Measurements from ENCODE around the gene STON2.
"Not testable (repeated sequence)": the region's sequence is repeated elsewhere in the genome, so short reads cannot be mapped to it uniquely, and the experiment has no call there.

STON2 gene

DNA sequence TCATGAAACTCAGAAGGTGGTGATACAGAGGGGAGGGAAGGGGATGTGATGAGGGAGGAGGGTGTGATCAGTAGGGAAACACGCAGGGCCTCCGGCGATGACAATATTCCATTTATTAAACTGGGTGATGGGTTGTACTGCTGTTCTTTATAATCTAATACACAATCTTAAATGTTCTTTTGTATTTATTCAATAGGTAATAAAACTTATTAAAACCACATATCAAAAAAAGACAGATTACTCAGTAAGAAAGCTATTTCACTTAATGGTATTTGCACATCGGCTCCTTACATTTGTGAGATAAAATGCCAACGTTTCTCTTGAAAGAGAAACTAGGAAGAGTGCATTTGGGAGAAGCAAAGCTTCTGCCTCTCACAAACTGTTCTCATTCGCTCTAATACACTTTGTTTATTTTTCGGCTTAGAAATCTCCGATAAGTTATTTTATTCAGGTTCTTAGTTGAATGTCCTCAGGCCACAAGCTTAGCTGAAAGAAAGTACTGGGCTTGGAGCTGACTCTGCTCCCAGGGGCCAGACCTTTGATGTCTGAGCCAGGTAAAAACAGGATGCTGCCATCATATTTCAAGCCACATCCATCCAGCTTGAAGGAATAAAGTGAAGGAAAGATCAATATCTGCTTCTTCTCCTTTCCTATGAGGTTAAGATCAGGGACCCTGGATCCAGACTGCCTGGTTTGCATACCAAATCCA, 17.5 kb downstream of the STON2 start:
- DNase-seq: no peak

DNA sequence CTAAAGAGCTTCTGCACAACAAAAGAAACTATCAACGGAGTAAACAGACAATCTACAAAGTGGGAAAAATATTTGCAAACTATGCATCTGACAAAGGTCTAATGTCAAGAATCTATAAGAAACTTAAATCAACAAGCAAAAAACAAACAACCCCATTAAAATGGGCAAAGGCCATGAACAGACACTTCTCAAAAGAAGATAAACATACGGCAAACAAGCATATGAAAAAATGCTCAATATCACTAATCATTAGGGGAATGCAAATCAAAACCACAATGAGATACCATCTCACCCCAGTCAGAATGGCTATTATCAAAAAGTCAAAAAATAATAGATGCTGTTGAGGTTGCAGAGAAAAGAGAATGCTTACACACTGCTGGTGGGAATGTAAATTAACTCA, 20.1 kb downstream of the STON2 start:
- DNase-seq: not testable (repeated sequence)

DNA sequence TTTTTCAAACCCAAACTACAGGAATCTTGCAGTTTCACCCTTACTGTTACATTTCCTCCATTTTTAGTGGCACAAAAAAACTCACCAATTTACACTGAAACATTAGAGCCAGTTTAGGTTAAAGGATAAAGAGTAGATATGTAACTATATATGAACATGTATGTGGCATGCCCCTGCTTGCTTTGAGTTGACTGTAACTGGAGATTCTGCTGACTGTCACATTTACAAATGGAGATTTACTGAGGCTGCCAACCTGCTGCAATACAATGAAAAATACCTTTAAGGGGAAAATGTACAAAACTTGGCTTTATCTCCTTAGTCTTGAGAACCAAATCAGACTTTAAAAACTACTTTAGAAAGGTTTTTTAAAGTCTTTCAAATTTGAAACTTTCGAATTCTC, 28.3 kb downstream of the STON2 start:
- no peak for DNase-seq

DNA sequence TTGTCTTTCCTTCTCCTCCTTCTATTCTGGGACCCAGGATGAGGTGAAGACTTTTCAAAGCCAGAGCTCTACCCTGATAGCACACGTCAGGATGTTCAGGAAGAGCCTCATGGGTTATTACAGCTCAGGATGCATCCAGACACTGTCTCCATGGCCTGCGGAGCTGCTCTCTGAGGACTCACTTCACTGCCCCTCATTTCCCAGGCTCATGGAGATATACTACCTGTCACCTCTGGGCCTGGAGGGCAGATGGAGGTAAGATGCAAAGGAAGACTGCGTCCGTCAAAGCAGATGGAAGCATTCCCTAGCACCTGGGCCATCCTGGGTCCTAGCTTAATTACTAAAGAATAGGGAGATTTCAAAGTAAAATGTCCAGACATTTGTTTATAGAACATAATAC, 32.6 kb downstream of the STON2 start:
- DNase-seq: no peak

- DNase-seq: no peak
Measured at GRCh38 chr14:81366884-81367283, 33.2 kb downstream of the STON2 start.

GRCh38 chr14:81366214-81366613, 33.9 kb downstream of the STON2 start:
- no peak for DNase-seq

- no peak for DNase-seq
Measured at GRCh38 chr14:81363746-81364378, 36.3 kb downstream of the STON2 start.

DNA sequence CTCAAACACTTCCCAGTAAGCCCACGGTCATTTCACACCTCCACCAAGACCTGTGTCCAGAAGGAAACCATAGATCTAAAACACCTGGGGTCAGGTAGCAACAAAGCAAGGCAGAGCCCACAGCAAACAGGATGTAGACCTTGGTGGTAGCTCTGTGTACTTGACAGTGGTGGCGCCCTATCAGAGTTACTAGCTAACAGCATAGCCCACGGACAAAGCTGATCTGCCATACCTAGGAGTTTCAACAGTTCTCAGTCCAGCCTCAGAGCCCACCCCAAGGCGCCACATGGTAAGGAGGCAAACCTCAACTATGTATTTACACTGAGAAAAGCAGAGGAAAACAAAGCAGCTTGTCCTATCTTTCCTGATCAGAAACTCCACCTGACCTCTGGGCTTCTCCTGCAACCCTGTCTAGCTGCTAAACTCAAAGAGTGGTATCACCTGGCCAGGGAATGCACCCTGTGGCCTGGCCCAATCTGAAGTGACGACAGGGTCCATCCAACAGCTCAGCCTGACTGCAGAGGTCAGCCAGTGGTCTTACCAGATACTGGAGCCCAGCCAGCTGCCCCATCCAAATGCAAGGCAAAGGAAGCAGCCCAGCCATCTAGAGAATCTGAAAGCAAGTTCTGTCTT, 46.3 kb downstream of the STON2 start:
- DNase-seq: no peak

DNA sequence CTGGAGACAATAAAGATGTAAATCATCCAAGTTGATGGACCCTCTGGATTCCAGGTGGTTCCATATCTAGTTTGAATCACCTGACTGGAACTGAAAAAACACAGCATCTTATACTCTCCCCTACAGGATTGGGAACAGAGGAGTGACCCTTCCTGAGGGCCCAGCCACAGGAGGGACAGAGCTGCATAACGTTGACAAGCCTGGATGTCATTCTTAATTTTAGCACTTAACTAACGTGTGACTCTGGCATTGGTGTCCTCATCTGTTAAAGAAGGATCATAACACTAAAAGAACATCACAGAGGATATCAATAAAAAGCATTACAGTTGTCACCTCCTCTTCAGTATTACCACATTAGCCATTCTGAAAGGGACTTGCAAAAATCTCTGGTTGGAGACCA, 47.7 kb downstream of the STON2 start:
- no peak for DNase-seq

DNA sequence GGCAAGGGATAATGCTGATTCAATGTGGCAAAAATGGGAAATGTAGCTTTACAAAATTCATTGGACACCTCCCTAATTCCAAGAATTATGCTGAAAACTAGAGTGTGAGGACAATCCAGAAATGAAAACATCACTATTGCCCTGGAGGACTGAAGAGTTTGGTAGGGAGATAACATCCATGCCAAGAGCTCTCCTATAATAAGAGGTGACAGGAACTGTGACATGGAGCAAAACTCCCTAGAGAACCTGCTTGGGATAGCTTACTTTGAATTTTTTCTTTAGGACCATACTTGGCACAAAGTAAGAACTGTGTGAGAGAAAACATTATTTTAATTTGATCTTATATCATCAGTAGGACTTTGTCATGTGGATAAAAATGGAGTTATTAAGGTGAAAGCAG, 48.9 kb downstream of the STON2 start:
- DNase-seq: no peak

- DNase-seq: no peak
Measured at GRCh38 chr14:81350344-81351130, 49.6 kb downstream of the STON2 start.

- no peak for DNase-seq
Measured at GRCh38 chr14:81348061-81348460, 52.1 kb downstream of the STON2 start.

GRCh38 chr14:81345781-81346180, 54.3 kb downstream of the STON2 start:
- DNase-seq: no peak

DNA sequence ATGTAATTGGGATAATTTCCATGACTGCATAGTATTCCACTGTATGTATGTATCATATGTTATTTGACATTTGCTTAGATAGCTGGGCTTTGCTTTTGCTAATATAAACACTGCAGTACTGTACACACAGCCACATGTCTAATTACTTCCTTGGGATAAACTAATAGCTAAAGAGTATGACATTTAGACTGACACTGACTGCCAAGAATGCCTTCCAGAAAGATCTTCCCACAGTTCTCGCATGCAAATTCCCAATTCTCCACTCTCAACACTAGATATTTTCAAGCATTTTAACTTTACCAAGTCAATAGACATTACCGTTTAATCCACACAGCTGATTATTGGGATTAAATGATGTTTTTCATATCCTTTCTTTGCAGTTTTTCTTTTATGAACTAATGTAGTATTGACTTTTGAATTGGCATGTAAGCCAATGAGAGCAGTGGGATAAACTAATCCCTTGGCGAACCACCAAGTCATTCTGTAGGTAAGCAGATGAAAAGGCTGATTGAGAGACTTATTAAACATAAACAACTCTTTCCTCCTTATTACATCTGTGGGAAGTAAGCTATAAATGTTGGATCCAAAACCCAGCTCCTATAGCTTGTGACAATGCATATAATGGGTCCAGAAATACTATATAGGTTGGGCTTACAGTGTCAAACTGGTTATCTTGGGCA, 55.5 kb downstream of the STON2 start:
- DNase-seq: no peak

DNA sequence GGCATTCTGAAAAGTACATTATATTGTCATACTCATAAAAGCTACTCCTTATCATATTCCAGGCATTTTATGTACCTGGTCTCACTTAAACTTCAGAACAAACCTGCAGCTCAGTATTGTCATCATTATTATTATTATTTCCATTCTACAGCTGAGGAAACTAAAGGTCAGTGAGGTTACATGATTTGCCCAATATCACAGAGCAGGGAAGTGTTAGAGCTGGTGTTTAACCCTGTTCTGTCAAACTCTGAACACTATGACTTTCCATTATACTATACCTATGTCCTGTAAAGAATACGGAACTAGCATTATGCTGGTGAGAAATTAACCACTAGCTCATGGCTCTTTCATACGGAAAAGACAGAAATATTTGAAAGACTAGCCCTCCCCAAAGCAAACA, 56.4 kb downstream of the STON2 start:
- DNase-seq: no peak

DNA sequence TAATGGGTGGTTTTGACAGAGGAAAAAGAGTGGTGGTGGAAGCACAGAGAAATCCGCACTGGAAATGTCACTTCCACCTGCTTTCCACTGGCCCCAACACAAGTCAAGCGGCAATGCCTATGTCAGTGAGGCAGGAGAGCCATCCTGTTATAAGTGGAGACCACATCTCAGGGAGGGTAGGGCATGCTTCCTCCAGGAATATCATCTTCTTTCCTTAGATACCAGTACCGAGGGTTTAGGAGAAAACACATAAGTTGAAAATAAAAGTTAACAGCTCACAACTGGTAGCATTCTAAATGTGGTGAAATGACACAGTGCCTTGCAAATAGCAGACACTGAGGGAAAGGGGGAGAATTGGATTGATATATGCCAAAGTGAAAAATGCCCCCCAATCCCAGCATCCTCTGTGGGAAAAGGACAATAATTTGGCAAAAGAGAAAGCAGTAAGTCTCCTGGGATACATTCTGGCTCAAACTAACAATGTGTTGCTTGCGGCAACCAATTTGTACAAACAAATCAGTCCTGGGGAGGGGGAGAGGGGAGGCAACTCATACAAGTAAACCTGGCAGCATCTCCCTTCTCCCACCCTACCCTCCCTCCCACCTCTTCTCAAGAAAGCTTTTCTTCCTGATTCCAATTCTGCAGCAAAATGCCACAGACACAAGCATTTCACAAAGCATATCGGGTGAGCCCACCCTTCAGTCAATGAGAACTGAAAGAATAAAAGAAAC, 57.1 kb downstream of the STON2 start:
- DNase-seq: no peak

DNA sequence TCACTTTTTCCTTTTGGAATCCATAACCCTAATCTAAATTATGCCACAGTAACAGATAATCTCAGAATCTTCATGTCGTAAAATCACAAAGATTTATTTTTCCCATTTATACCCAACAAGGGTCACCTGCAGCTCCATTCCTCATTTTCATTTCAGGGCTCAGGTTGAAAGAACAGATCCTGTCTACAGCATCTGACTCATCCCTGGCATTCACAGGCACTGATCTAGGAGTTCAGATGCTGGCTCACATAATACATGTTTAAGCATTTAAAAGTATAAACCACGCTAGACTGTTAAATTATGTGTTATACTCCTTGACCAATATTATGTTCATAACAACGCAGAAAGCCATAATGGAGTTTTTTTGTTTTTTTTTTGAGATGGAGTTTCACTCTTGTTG, 58.3 kb downstream of the STON2 start:
- no peak for DNase-seq

GRCh38 chr14:81341370-81341769, 58.8 kb downstream of the STON2 start:
- DNase-seq: peak; percentile 58

- no peak for DNase-seq
Measured at GRCh38 chr14:81340201-81340600, 59.9 kb downstream of the STON2 start.

GRCh38 chr14:81337073-81337472, 63.1 kb downstream of the STON2 start:
- DNase-seq: no peak

DNA sequence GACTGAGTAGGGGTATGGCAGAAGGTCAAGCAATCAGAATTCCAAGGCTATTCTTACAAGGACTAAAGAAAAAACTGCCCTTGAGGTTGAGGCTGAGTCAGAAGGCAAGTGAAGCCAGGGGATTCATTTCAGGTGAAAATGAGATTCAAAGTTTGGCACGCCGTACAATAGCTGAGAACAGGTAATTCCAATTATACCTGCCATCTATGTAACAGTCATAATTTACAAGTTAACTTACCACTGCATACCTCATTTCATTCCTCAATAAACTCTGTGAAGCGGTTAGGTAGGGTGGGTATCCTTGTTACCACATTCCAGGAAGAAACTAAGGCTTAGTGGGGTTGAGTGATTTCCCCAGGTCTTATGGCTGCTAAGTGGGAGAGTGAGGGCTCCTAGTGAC, 64.1 kb downstream of the STON2 start:
- no peak for DNase-seq

- DNase-seq: no peak
Measured at GRCh38 chr14:81332725-81333124, 67.4 kb downstream of the STON2 start.

Data from NCI-H2107 (cell line).